Esophagus squamous epithelium (tissue), 4 donors: ENCODE measurements around the gene PSMD12.
"Not testable (repeated sequence)": the region's sequence is repeated elsewhere in the genome, so short reads cannot be mapped to it uniquely, and the experiment has no call there.

ENCODE experiments used
- CTCF ChIP-seq, 6 experiments: fragments of 450-650 bp in 4 of 6; fragments of 200-600 bp in 2 of 6; sonication (generic) in 2 of 6; IDR thresholded peaks; one replicate each; pipeline ENCODE4 v1.5.1; 2016 to 2019; ENCODE audit warnings: antibody characterized with exemption in 6 of 6, mild to moderate bottlenecking in 4 of 6, moderate library complexity in 4 of 6
- POLR2A ChIP-seq, 4 donors: fragments of 450-650 bp; IDR thresholded peaks; one replicate each; pipeline ENCODE4 v1.6.1; 2017; ENCODE audit warnings: antibody characterized with exemption in 4 of 4, mild to moderate bottlenecking in 4 of 4, moderate library complexity in 3 of 4

GRCh38 chr17:67321486-67321885 lies 44.9 kb downstream of the PSMD12 start:
- TF ChIP-seq CTCF, POLR2A (IDR thresholded peaks at IDR 0.05): not testable (repeated sequence)
